ENCODE measurements around the gene ACTL10. TPM values are rescaled to one million over a fixed set of nuclear protein-coding genes. Genes with fewer than 3 reads are reported as not detected.

The ACTL10 gene
- total RNA-seq, 1 donor = 2.2 TPM

DNA sequence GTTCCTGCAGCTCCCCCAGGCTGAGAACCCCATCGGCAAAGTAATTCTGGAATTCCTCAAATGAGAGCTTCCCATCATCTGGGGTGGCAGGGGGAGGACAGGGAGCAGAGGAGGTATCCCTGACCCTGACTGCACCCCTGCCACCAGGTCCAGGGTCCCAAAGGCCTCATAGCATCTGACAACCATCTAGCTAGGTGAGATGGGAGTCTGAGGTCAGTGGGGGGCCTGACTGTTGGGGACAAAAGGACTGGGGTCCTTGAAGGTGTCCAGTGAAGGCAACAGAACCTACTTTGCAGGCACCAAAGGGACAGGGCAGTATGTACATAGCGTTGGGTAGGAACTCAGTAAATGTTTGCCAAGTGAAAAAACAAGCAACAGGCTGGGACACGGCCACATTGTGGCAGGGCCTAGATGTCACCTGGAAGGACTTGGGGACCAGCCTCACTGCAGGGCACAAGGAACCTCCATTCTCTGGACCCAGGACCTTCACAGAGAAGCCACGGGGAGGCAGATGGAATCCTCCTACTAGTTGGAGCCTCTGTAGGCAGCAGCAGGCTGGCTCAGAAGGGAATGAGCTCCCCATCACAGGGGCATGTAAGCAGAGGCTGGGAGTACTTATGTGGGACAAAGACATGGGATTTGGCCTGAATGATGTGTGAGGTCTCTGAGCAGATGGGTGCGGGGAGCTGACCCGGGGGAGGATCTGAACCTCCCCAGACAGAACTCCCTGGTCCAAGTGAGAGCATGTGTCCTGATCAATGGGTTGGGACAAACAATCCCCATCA lies 4.2 kb downstream of the ACTL10 start:
- Histone ChIP-seq H3K4me2 (ENCODE audit: insufficient read depth, low read length) (no peak overlapping the region), H2AFZ (ENCODE audit: low read length) (no peak overlapping the region), H3K27ac (ENCODE audit: low read depth, low read length) (no peak overlapping the region), H3K27me3 (ENCODE audit: insufficient read depth, low read length) (no peaks in the 10 kb centered on the region), H3K4me1 (ENCODE audit: insufficient read depth, low read length) (peaks cover 42% of the 10 kb centered on the region), H3K79me2 (ENCODE audit: insufficient read depth, low read length) (peaks cover 5% of the 10 kb centered on the region), H4K20me1 (ENCODE audit: insufficient read depth, low read length) (peaks cover 9% of the 10 kb centered on the region), H3K36me3 (ENCODE audit: insufficient read depth, low read length) (peaks cover 20% of the 10 kb centered on the region), H3K4me3 (ENCODE audit: insufficient read depth, low read length) (no peak overlapping the region), H3K9me3 (ENCODE audit: low read depth, low read length) (no peaks in the 10 kb centered on the region)
- peak; percentile 74 for DNase-seq (ENCODE audit: insufficient read length, low spot score, missing footprints)
- TF ChIP-seq, protein P1, sequence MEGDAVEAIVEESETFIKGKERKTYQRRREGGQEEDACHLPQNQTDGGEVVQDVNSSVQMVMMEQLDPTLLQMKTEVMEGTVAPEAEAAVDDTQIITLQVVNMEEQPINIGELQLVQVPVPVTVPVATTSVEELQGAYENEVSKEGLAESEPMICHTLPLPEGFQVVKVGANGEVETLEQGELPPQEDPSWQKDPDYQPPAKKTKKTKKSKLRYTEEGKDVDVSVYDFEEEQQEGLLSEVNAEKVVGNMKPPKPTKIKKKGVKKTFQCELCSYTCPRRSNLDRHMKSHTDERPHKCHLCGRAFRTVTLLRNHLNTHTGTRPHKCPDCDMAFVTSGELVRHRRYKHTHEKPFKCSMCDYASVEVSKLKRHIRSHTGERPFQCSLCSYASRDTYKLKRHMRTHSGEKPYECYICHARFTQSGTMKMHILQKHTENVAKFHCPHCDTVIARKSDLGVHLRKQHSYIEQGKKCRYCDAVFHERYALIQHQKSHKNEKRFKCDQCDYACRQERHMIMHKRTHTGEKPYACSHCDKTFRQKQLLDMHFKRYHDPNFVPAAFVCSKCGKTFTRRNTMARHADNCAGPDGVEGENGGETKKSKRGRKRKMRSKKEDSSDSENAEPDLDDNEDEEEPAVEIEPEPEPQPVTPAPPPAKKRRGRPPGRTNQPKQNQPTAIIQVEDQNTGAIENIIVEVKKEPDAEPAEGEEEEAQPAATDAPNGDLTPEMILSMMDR (IDR thresholded peaks at IDR 0.05; ENCODE audit: extremely low read depth, low read depth, low read length) = no peak

DNA sequence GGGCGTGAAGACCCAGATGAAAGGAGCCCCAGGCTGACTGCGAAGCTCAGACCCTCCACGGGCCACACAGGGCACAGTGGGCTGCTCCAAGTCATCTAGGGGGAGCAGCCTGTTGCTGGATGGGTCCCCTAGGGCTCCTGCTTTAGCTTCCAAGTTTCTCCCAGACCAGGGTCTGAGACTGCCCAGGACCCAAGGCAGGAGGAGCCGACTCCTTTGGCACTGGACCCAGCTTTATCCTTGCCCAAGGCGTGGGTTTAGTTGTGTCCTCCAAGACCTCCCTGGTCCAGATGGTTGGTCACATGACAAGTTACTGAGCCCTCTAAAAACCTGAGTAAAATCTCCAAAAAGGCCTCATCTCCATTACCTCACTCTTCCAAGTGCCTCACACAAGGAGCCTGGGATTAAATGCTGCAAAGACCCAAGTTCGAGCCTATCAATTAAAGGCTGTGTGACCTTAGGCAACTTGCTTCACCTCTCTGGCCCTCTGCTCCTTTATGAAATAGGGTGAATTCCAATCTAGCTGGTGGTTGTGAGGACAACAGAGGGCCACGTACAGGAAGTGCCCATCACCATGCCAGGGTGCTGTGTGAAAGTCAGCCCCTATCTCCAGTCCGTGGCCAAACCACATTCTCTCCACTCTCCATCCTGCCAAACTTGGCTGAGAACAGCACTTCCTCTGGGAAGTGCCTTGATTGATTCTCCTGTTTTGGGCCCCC lies 5.0 kb downstream of the ACTL10 start:
- no peak overlapping the region for H3K27ac ChIP-seq (ENCODE audit: low read depth, low read length)
- no peaks in the 10 kb centered on the region for H3K9me3 ChIP-seq (ENCODE audit: low read depth, low read length)
- no peak overlapping the region for H2AFZ ChIP-seq (ENCODE audit: low read length)
- H3K79me2 ChIP-seq (ENCODE audit: insufficient read depth, low read length) = peaks cover 5% of the 10 kb centered on the region
- no peak overlapping the region for H3K4me3 ChIP-seq (ENCODE audit: insufficient read depth, low read length)
- peaks cover 20% of the 10 kb centered on the region for H3K36me3 ChIP-seq (ENCODE audit: insufficient read depth, low read length)
- DNase-seq (ENCODE audit: insufficient read length, low spot score, missing footprints) = peak; percentile 84
- TF ChIP-seq, protein P1 (IDR thresholded peaks at IDR 0.05; ENCODE audit: extremely low read depth, low read depth, low read length) = no peak
- peaks cover 37% of the 10 kb centered on the region for H3K4me1 ChIP-seq (ENCODE audit: insufficient read depth, low read length)
- H4K20me1 ChIP-seq (ENCODE audit: insufficient read depth, low read length) = peaks cover 9% of the 10 kb centered on the region
- no peaks in the 10 kb centered on the region for H3K27me3 ChIP-seq (ENCODE audit: insufficient read depth, low read length)
- H3K4me2 ChIP-seq (ENCODE audit: insufficient read depth, low read length) = no peak overlapping the region

DNA sequence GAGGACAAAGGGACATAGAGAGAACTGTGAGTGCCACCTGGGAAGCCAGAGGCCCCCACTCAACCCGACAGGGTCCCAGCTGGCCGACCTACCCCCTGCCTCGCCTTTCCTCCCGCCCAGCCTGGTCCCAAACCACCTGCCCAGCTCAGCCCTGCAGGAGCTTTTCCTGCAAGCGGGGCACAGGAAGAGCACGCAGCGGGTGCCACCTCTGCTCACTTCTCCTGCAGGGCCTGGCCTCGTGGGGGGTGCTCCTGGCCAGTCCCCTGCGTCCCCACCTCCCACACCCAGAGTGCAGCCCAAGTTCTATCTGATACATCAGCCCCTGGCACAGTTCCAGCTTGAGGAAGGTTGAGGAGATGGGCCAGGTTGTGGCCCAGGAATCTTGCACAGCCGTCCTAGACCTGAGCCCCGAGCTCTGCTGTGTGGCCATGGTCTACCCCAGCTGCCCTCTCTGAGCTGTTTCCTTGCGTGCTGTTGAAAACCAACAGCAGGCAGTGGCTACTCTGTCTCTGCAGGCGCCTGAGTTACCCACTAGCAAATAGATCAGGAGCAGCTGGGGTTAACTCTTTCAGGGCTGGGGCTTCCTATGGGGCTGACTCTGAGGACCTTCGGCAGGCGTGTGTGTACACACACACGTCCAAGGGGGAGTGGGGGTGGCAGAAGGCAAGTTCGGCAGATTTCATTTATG lies 5.8 kb downstream of the ACTL10 start:
- H3K4me1 ChIP-seq (ENCODE audit: insufficient read depth, low read length) = peaks cover 34% of the 10 kb centered on the region
- peaks cover 20% of the 10 kb centered on the region for H3K36me3 ChIP-seq (ENCODE audit: insufficient read depth, low read length)
- no peaks in the 10 kb centered on the region for H3K9me3 ChIP-seq (ENCODE audit: low read depth, low read length)
- peak overlapping the region; percentile 86 for H3K4me2 ChIP-seq (ENCODE audit: insufficient read depth, low read length)
- peak overlapping the region; percentile 74 for H3K4me3 ChIP-seq (ENCODE audit: insufficient read depth, low read length)
- H3K27ac ChIP-seq (ENCODE audit: low read depth, low read length) = no peak overlapping the region
- peaks cover 5% of the 10 kb centered on the region for H3K79me2 ChIP-seq (ENCODE audit: insufficient read depth, low read length)
- H4K20me1 ChIP-seq (ENCODE audit: insufficient read depth, low read length) = peaks cover 9% of the 10 kb centered on the region
- peak; percentile 81 for DNase-seq (ENCODE audit: insufficient read length, low spot score, missing footprints)
- TF ChIP-seq, protein P1 (IDR thresholded peaks at IDR 0.05; ENCODE audit: extremely low read depth, low read depth, low read length) = no peak
- H2AFZ ChIP-seq (ENCODE audit: low read length) = no peak overlapping the region
- H3K27me3 ChIP-seq (ENCODE audit: insufficient read depth, low read length) = no peaks in the 10 kb centered on the region

DNA sequence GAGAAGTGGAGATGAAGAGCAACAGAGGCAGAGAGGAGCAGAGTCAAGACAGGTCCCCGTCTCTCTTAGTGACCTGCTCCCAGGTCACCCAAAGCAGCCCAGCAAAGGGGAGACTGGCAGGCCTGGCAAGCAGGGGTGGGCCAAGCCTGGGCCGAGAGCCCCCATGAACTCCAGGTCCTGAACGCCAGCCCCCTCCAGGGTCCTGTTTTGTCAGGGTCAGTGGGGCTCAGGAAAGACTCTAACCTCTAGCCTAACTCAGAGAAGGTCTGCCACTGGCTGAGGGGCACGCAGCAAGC lies 6.3 kb downstream of the ACTL10 start:
- peak; percentile 80 for DNase-seq (ENCODE audit: insufficient read length, low spot score, missing footprints)
- H4K20me1 ChIP-seq (ENCODE audit: insufficient read depth, low read length) = peaks cover 9% of the 10 kb centered on the region
- peaks cover 29% of the 10 kb centered on the region for H3K4me1 ChIP-seq (ENCODE audit: insufficient read depth, low read length)
- no peaks in the 10 kb centered on the region for H3K27me3 ChIP-seq (ENCODE audit: insufficient read depth, low read length)
- H2AFZ ChIP-seq (ENCODE audit: low read length) = no peak overlapping the region
- peaks cover 5% of the 10 kb centered on the region for H3K79me2 ChIP-seq (ENCODE audit: insufficient read depth, low read length)
- no peaks in the 10 kb centered on the region for H3K9me3 ChIP-seq (ENCODE audit: low read depth, low read length)
- TF ChIP-seq, protein P1 (IDR thresholded peaks at IDR 0.05; ENCODE audit: extremely low read depth, low read depth, low read length) = no peak
- peaks cover 20% of the 10 kb centered on the region for H3K36me3 ChIP-seq (ENCODE audit: insufficient read depth, low read length)
- H3K27ac ChIP-seq (ENCODE audit: low read depth, low read length) = no peak overlapping the region
- peak overlapping the region; percentile 74 for H3K4me3 ChIP-seq (ENCODE audit: insufficient read depth, low read length)
- peak overlapping the region; percentile 86 for H3K4me2 ChIP-seq (ENCODE audit: insufficient read depth, low read length)
